MM.1S (cell line): Measurements from ENCODE around the gene PSPN.

Experiments used
- DNase-seq: peaks from one replicate; pipeline ENCODE4 v3.0.0-alpha.2; 2015
- H2AFZ ChIP-seq: fragments of 300-600 bp; sonication (generic); 2 replicates; pipeline ENCODE4 v1.6.0; 2016; ENCODE audit warnings: antibody characterized with exemption, low read length
- H3F3A ChIP-seq: fragments of 300-600 bp; sonication (generic); 2 replicates; pipeline ENCODE4 v1.6.1; 2016; ENCODE audit warnings: mild to moderate bottlenecking, antibody characterized with exemption, low read length, moderate library complexity, mixed read lengths; ENCODE audit not compliant: insufficient read depth
- H3K27ac ChIP-seq: fragments of 300-600 bp; sonication (generic); 2 replicates; pipeline ENCODE4 v1.5.1; 2016; ENCODE audit warnings: mild to moderate bottlenecking, low read length
- H3K27me3 ChIP-seq: fragments of 300-600 bp; sonication (generic); replicated peaks from 2 replicates; pipeline ENCODE4 v1.6.0; 2016; ENCODE audit warnings: low read length; ENCODE audit not compliant: insufficient read depth
- H3K36me3 ChIP-seq: fragments of 300-600 bp; sonication (generic); replicated peaks from 2 replicates; pipeline ENCODE4 v1.6.1; 2016; ENCODE audit warnings: mild to moderate bottlenecking, low read length, mixed read lengths; ENCODE audit not compliant: insufficient read depth
- H3K4me1 ChIP-seq: fragments of 300-600 bp; sonication (generic); 2 replicates; pipeline ENCODE4 v1.6.1; 2016; ENCODE audit warnings: low read length, mixed read lengths
- H3K4me2 ChIP-seq: fragments of 300-600 bp; sonication (generic); 2 replicates; pipeline ENCODE4 v1.6.0; 2016; ENCODE audit warnings: low read depth, low read length
- H3K4me3 ChIP-seq: fragments of 300-600 bp; sonication (generic); 2 replicates; pipeline ENCODE4 v1.5.1; 2016; ENCODE audit warnings: low read length, mixed read lengths
- H3K79me2 ChIP-seq: fragments of 300-600 bp; sonication (generic); 2 replicates; pipeline ENCODE4 v1.6.1; 2016; ENCODE audit warnings: mixed run types, low read length, mixed read lengths
- H3K9ac ChIP-seq: fragments of 300-600 bp; sonication (generic); 2 replicates; pipeline ENCODE4 v1.6.1; 2016; ENCODE audit warnings: low read length, mixed read lengths
- H3K9me2 ChIP-seq: fragments of 300-600 bp; sonication (generic); replicated peaks from 2 replicates; pipeline ENCODE4 v1.6.1; 2016; ENCODE audit warnings: mild to moderate bottlenecking, low read length, mixed read lengths; ENCODE audit not compliant: insufficient read depth
- H3K9me3 ChIP-seq: fragments of 300-600 bp; sonication (generic); replicated peaks from 2 replicates; pipeline ENCODE4 v1.6.1; 2016; ENCODE audit warnings: mild to moderate bottlenecking, low read length, mixed read lengths; ENCODE audit not compliant: insufficient read depth
- H4K20me1 ChIP-seq: fragments of 300-600 bp; sonication (generic); 2 replicates; pipeline ENCODE4 v1.6.1; 2016; ENCODE audit warnings: mild to moderate bottlenecking, low read length, moderate library complexity, mixed read lengths; ENCODE audit not compliant: insufficient read depth
- CTCF ChIP-seq: fragments of 300-600 bp; sonication (generic); IDR thresholded peaks from 2 replicates; pipeline ENCODE4 v1.5.1; 2016; ENCODE audit warnings: antibody characterized with exemption, low read length, mixed read lengths
- EZH2 ChIP-seq: fragments of 300-600 bp; sonication (generic); optimal IDR thresholded peaks from 2 replicates; pipeline ENCODE3; 2017; ENCODE audit warnings: low read depth, mild to moderate bottlenecking, antibody characterized with exemption, low read length, mixed read lengths
- EZH2phosphoT487 ChIP-seq: fragments of 300-600 bp; sonication (generic); IDR thresholded peaks from 2 replicates; pipeline ENCODE4 v1.6.1; 2018; ENCODE audit warnings: antibody characterized with exemption, low read length

PSPN gene

GRCh38 chr19:6393074-6393982 is 17.6 kb upstream of the PSPN start, which contains the start of gene GTF2F1:
Gene GTF2F1, minus strand, starts transcription at chr19:6393164. Its CDS starts 169 bp downstream, at chr19:6392995.
- Histone ChIP-seq H3K4me1 (peaks cover 9% of the 10 kb centered on the region), H3K9me3 (no peaks in the 10 kb centered on the region), H4K20me1 (no peaks in the 10 kb centered on the region), H3K9me2 (no peaks in the 10 kb centered on the region), H3K79me2 (peaks cover 25% of the 10 kb centered on the region), H3K4me2 (peak within 1 kb of the TSS; percentile 78), H2AFZ (peak within 1 kb of the TSS; percentile 98), H3F3A (no peaks in the 10 kb centered on the region), H3K4me3 (peak within 1 kb of the TSS; percentile 84), H3K36me3 (0 out of 2 replicates have a peak, but pooled peaks cover 7% of the 10 kb centered on the region), H3K27me3 (no peaks in the 10 kb centered on the region), H3K27ac (peak within 1 kb of the TSS; percentile 88), H3K9ac (peak within 1 kb of the TSS; percentile 88)
- TF ChIP-seq EZH2 (no peak), CTCF (no peak; the same call in 1 of the 2 replicates), EZH2phosphoT487 (no peak)
- DNase-seq = peak; percentile 96

- peak overlapping the region; percentile 84 for H3K4me3 ChIP-seq
- H2AFZ ChIP-seq = peak overlapping the region; percentile 98
- DNase-seq = no peak
Measured at GRCh38 chr19:6392221-6393073, 16.7 kb upstream of the PSPN start.

More at GRCh38 chr19:6392221-6393073, 16.7 kb upstream of the PSPN start:
- Histone ChIP-seq H3K9me3 (no peaks in the 10 kb centered on the region), H4K20me1 (no peaks in the 10 kb centered on the region), H3K79me2 (peaks cover 25% of the 10 kb centered on the region), H3F3A (no peaks in the 10 kb centered on the region), H3K9me2 (no peaks in the 10 kb centered on the region), H3K36me3 (0 out of 2 replicates have a peak, but pooled peaks cover 7% of the 10 kb centered on the region), H3K27me3 (no peaks in the 10 kb centered on the region), H3K27ac (peak overlapping the region; percentile 88; the same call in 1 of the 2 replicates), H3K4me1 (peaks cover 9% of the 10 kb centered on the region), H3K9ac (peak overlapping the region; percentile 88), H3K4me2 (peak overlapping the region; percentile 78)
- TF ChIP-seq EZH2 (no peak), EZH2phosphoT487 (no peak), CTCF (no peak)
